D721Med (cell line): ENCODE data around the gene NEGR1.

Experiments used
- DNase-seq: peaks from one replicate; pipeline ENCODE4 v3.0.0; 2011; ENCODE audit warnings: low spot score; ENCODE audit not compliant: insufficient read length
- FAIRE-seq: peaks from 2 replicates; lab custom pipeline; 2011; peaks lifted over from hg19 to GRCh38; lab: Jason Lieb, UNC
- TF ChIP-seq, protein P1 (sequence below): IDR thresholded peaks from 2 replicates; pipeline ENCODE4 v1.5.1; 2012; ENCODE audit warnings: mild to moderate bottlenecking, control low read depth; ENCODE audit not compliant: insufficient read depth; ENCODE audit errors: missing control alignments

NEGR1 gene

DNA sequence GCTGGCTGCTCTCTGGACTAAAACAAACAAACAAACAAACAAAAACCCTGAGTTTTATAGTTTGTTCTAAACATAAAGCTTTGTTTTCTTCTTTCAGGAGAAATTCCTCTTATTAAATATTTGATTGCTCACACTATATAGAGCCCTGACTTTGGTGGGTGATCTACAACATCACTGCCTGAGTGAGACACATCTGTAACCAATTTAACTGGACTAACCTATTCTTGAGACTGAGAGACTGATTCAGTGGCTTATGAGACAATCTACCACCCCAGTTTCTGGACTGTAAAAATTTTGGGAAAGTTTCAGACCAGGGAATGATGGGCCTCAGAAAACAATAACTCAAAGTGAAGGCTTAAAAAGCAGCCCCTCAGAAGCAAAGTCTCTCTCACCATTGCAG, 537.0 kb downstream of the NEGR1 start:
- DNase-seq (no peak), FAIRE-seq (no peak)
- TF ChIP-seq, protein P1, sequence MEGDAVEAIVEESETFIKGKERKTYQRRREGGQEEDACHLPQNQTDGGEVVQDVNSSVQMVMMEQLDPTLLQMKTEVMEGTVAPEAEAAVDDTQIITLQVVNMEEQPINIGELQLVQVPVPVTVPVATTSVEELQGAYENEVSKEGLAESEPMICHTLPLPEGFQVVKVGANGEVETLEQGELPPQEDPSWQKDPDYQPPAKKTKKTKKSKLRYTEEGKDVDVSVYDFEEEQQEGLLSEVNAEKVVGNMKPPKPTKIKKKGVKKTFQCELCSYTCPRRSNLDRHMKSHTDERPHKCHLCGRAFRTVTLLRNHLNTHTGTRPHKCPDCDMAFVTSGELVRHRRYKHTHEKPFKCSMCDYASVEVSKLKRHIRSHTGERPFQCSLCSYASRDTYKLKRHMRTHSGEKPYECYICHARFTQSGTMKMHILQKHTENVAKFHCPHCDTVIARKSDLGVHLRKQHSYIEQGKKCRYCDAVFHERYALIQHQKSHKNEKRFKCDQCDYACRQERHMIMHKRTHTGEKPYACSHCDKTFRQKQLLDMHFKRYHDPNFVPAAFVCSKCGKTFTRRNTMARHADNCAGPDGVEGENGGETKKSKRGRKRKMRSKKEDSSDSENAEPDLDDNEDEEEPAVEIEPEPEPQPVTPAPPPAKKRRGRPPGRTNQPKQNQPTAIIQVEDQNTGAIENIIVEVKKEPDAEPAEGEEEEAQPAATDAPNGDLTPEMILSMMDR, result no peak

DNA sequence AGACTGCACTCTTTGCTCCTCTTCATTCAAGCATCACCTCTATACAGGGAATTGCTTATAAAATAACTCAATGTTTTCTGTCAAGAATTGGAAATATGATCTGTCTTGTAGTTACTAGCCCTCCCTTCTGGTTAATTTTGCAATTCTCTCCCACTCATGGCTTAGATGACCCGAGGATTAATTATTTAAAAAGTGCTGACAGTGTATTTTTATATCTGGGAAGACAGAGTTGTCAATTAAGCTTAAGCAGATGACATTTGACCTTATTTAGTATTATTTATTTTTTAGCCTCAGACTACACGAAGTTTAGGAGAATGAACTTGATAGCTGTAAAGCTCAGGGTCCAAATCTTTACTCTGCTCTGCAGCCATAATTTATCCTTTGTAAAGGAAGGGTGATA, 538.5 kb downstream of the NEGR1 start:
- FAIRE-seq (no peak), DNase-seq (no peak)
- TF ChIP-seq, protein P1, result no peak

DNA sequence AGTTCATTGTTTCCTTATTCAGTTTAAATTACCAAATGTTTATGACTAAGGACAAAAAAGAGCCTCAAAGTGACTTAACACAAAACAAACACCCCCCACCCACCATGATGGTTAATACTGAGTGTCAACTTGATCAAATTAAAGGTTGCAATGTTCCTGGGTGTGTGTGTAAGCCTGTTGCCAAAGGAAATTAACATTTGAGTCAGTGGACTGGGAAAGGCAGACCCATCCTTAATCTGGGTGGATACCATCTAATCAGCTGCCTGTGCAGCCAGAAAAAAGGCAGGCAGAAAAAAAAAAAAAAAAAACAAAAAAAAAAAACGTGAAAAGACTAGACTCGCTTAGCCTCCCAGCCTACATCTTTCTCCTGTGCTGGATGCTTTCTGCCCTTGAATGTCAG, 543.4 kb downstream of the NEGR1 start:
- TF ChIP-seq, protein P1, result no peak
- FAIRE-seq, result no peak
- DNase-seq, result no peak

DNA sequence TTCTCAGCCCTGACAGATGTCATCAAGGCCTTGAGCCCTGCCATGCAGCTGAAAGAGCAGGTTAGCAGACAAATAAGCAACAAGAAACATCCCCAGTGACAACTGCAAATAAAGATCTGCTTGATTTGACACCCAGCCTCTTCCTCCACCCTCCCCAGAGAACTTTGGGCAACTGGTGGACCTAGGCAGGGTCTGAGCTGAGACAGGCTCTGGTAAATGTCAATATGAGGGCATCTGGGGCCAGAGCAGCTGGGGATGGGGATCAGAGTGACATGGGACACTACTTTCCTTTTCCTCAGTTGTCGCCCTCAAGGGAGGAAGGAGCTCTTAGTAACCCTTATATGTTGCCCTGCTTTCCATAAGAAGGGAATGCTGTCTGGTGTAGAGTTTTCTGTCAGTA, 544.1 kb downstream of the NEGR1 start:
- TF ChIP-seq, protein P1, result no peak
- no peak for DNase-seq
- no peak for FAIRE-seq

DNA sequence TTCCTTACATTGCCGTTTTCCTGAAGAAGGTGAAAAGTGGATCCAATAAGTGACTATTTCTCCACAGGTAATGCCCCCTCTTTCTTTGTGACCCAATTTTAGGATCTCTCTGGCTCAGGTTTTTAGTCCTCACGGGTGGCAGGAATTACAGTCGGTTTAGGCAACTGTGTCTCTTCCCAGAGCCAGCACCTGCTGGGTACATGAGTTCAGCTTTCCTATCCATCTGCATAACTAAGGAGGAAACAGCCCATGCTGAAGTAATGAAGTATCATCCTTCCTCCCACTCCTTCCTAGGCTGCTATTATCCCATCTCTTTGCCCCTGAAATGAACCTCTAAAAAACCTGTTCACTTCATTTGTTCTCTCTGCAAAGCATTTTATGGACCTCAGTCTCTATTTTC, 544.6 kb downstream of the NEGR1 start:
- TF ChIP-seq, protein P1, result no peak
- DNase-seq (no peak), FAIRE-seq (no peak)

DNA sequence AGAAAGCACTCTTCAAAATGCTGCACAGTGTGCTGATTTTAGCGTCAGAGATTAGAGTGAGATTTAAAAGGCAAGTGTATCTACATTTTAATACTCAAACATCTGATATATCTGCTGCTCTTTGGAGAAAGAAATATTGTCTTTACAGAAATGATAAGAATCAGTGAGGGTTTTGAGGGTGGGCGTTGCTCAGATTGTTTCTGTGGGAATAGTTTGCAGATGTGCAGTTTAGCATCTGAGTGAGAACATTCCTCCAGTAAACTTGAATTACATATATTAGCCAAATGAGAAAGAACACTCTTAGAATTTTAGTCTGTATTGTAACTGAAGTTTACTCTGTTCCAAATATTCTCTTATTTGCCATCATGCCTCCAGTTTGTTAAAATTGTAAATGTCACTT, 549.2 kb downstream of the NEGR1 start:
- TF ChIP-seq, protein P1, result no peak
- DNase-seq, result no peak
- no peak for FAIRE-seq

DNA sequence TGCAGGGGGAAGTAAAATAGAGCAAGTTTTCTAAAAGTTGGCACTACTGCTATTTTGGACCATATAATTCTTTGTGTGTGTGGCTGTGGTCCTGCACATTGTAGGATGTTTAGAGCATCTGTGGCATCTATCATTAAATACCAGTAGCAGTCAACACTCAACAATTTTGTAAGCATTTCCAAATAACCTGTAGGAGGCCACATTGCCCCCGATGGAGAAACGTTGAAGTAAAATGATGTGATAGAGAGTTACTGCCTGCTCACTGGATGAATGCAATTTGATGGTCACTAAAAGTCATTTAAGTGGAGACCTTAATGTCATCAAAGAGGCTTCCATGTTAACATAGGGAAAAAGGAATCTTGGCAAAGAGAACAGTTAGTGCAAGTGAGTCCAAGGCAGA, 560.8 kb downstream of the NEGR1 start:
- TF ChIP-seq, protein P1, result no peak
- FAIRE-seq, result no peak
- DNase-seq, result no peak
